HepG2 (cell line): ENCODE data around the gene THRA. TPM values are rescaled to one million over a fixed set of nuclear protein-coding genes. Genes with fewer than 3 reads are reported as not detected.

Experiments used
- ARID5B ChIP-seq: IDR thresholded peaks from 2 replicates; pipeline ENCODE4 v1.4.0; 2020; ENCODE audit warnings: mild to moderate bottlenecking, missing genetic modification reagents
- IRF9 ChIP-seq: sonication (generic); formaldehyde crosslinking; IDR thresholded peaks from 2 replicates; pipeline ENCODE4 v1.8.0; 2022; ENCODE audit warnings: missing genetic modification reagents, mild to moderate bottlenecking, borderline replicate concordance
- MIER2 ChIP-seq: IDR thresholded peaks from 2 replicates; pipeline ENCODE4 v1.6.1; 2016; ENCODE audit warnings: missing biosample characterization, missing genetic modification reagents
- MTA1 ChIP-seq: sonication (generic); formaldehyde crosslinking; IDR thresholded peaks from 2 replicates; pipeline ENCODE4 v1.4.0; 2020; ENCODE audit warnings: missing genetic modification reagents, mild to moderate bottlenecking, borderline replicate concordance
- NONO ChIP-seq, 2 experiments: fragments of 450-650 bp in 1 of 2; sonication (generic) in 1 of 2; formaldehyde crosslinking in 1 of 2; IDR thresholded peaks in 1 of 2; conservative IDR thresholded peaks in 1 of 2; 2 replicates each; pipeline versions ENCODE4 v1.6.1 to v1.8.0; 2017 to 2022; ENCODE audit warnings: mild to moderate bottlenecking in 1 of 2, missing genetic modification reagents in 1 of 2, moderate library complexity in 1 of 2
- PHF8 ChIP-seq: sonication (generic); formaldehyde crosslinking; IDR thresholded peaks from 2 replicates; pipeline ENCODE4 v1.5.0; 2020; ENCODE audit warnings: missing genetic modification reagents
- STAG1 ChIP-seq: sonication (generic); formaldehyde crosslinking; IDR thresholded peaks from 2 replicates; pipeline ENCODE4 v1.4.0; 2020; ENCODE audit warnings: missing genetic modification reagents
- TARDBP ChIP-seq: sonication (generic); formaldehyde crosslinking; IDR thresholded peaks from 2 replicates; pipeline ENCODE4 v1.8.0; 2022; ENCODE audit warnings: mild to moderate bottlenecking, missing genetic modification reagents
- ZBTB43 ChIP-seq: sonication (generic); formaldehyde crosslinking; conservative IDR thresholded peaks from 2 replicates; pipeline ENCODE4 v1.4.0; 2020; ENCODE audit warnings: missing genetic modification reagents
- ZMYM2 ChIP-seq: sonication (generic); formaldehyde crosslinking; IDR thresholded peaks from 2 replicates; pipeline ENCODE4 v1.8.0; 2022; ENCODE audit warnings: mild to moderate bottlenecking, missing genetic modification reagents
- ZNF136 ChIP-seq: sonication (generic); formaldehyde crosslinking; IDR thresholded peaks from 2 replicates; pipeline ENCODE4 v1.8.1; 2022; ENCODE audit warnings: low read depth, mild to moderate bottlenecking, moderate library complexity, missing genetic modification reagents
- ZNF414 ChIP-seq: sonication (generic); formaldehyde crosslinking; IDR thresholded peaks from 2 replicates; pipeline ENCODE4 v1.5.0; 2020; ENCODE audit warnings: missing genetic modification reagents
- ZNF713 ChIP-seq: sonication (generic); formaldehyde crosslinking; IDR thresholded peaks from 2 replicates; pipeline ENCODE4 v1.4.0; 2020; ENCODE audit warnings: mild to moderate bottlenecking, missing genetic modification reagents
- ZNF720 ChIP-seq: sonication (generic); formaldehyde crosslinking; IDR thresholded peaks from 2 replicates; pipeline ENCODE4 v1.4.0; 2020; ENCODE audit warnings: missing genetic modification reagents
- ZNF775 ChIP-seq: sonication (generic); formaldehyde crosslinking; IDR thresholded peaks from 2 replicates; pipeline ENCODE4 v1.4.0; 2020; ENCODE audit warnings: missing genetic modification reagents, mild to moderate bottlenecking, moderate library complexity, borderline replicate concordance
- ZNF883 ChIP-seq: sonication (generic); formaldehyde crosslinking; IDR thresholded peaks from 2 replicates; pipeline ENCODE4 v1.5.1; 2020; ENCODE audit warnings: mild to moderate bottlenecking, missing genetic modification reagents; ENCODE audit errors: not compliant biosample characterization
- polyA plus RNA-seq, 8 experiments: library from polyadenylated mRNA; depleted of rRNA in 3 of 8; stranded (reverse) in 7 of 8; unstranded in 1 of 8; fragments of >200 nt; fragmentation: Illumina TruSeq in 4 of 8; extraction: Trizol in 4 of 8; gene quantifications; 2 replicates each; pipeline versions ENCODE4 v1.2.1 to v1.2.3, GENCODE V29; 2011 to 2016; ENCODE audit warnings: low read depth in 4 of 8, missing spikeins in 1 of 8, mixed read lengths in 1 of 8; ENCODE audit not compliant: insufficient read depth in 1 of 8
- total RNA-seq, 5 experiments: library from RNA; depleted of rRNA; stranded (reverse); fragments of >200 nt; fragmentation: Illumina TruSeq; extraction: Trizol; gene quantifications; 2 replicates each; pipeline ENCODE4 v1.2.3, GENCODE V29; 2016; ENCODE audit warnings: low read depth in 1 of 5
- TF ChIP-seq, protein P1 (sequence below): sonication (generic); formaldehyde crosslinking; IDR thresholded peaks from 2 replicates; pipeline ENCODE4 v1.8.0; 2023; ENCODE audit warnings: mild to moderate bottlenecking, missing genetic modification reagents
- TF ChIP-seq, protein P2 (sequence below): sonication (generic); formaldehyde crosslinking; IDR thresholded peaks from 2 replicates; pipeline ENCODE4 v1.4.0; 2020; ENCODE audit warnings: missing genetic modification reagents

THRA gene
- total and polyA plus RNA-seq, 2 of the 13 experiments (the other 11 are each of a cell fraction or from before 2014, with no cell fraction given): 8.0 to 9.9 TPM

- no peak for TF ChIP-seq ZBTB43 (CRISPR knock-in tag)
- TF ChIP-seq IRF9 (CRISPR knock-in tag): no peak
- no peak for TF ChIP-seq ARID5B (CRISPR knock-in tag)
- peak; percentile 3; the same call in 1 of the 2 replicates for TF ChIP-seq MTA1 (CRISPR knock-in tag)
- TF ChIP-seq NONO (IDR thresholded peaks at IDR 0.05): no peak
- TF ChIP-seq NONO (CRISPR knock-in tag; conservative IDR thresholded peaks at IDR 0.05): peak; percentile 8; the same call in 1 of the 2 replicates
- no peak for TF ChIP-seq ZNF775 (CRISPR knock-in tag)
- no peak for TF ChIP-seq STAG1 (CRISPR knock-in tag)
- TF ChIP-seq PHF8 (CRISPR knock-in tag): no peak
- TF ChIP-seq TARDBP (CRISPR knock-in tag): 0 out of 2 replicates have a peak, but pooled peaks have one; percentile 3
- TF ChIP-seq MIER2 (CRISPR knock-in tag): no peak
- TF ChIP-seq ZNF713: 0 out of 2 replicates have a peak, but pooled peaks have one; percentile 70
- TF ChIP-seq ZNF883: peak; percentile 2
- TF ChIP-seq ZNF720 (CRISPR knock-in tag): no peak
- no peak for TF ChIP-seq ZMYM2 (CRISPR knock-in tag)
- TF ChIP-seq, protein P1, sequence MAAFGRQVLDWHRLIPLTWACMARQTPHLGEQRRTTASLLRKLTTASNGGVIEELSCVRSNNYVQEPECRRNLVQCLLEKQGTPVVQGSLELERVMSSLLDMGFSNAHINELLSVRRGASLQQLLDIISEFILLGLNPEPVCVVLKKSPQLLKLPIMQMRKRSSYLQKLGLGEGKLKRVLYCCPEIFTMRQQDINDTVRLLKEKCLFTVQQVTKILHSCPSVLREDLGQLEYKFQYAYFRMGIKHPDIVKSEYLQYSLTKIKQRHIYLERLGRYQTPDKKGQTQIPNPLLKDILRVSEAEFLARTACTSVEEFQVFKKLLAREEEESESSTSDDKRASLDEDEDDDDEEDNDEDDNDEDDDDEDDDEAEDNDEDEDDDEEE: peak; percentile 42; the same call in 1 of the 2 replicates
- TF ChIP-seq ZNF136 (CRISPR knock-in tag): no peak
- TF ChIP-seq ZNF414 (CRISPR knock-in tag): 0 out of 2 replicates have a peak, but pooled peaks have one; percentile 1
- TF ChIP-seq, protein P2, sequence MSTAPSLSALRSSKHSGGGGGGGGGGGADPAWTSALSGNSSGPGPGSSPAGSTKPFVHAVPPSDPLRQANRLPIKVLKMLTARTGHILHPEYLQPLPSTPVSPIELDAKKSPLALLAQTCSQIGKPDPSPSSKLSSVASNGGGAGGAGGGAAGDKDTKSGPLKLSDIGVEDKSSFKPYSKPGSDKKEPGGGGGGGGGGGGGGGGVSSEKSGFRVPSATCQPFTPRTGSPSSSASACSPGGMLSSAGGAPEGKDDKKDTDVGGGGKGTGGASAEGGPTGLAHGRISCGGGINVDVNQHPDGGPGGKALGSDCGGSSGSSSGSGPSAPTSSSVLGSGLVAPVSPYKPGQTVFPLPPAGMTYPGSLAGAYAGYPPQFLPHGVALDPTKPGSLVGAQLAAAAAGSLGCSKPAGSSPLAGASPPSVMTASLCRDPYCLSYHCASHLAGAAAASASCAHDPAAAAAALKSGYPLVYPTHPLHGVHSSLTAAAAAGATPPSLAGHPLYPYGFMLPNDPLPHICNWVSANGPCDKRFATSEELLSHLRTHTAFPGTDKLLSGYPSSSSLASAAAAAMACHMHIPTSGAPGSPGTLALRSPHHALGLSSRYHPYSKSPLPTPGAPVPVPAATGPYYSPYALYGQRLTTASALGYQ (CRISPR knock-in tag): 0 out of 2 replicates have a peak, but pooled peaks have one; percentile 7
Measured at GRCh38 chr17:40071313-40072039, 8.7 kb downstream of the THRA start (continued).
